ENCODE data around the gene RXFP3. TPM values are rescaled to one million over a fixed set of nuclear protein-coding genes. Genes with fewer than 3 reads are reported as not detected.

RXFP3 gene
- total and polyA plus RNA-seq, 2 donors (not counting 1 experiment from before 2014, with no cell fraction given), result not detected

DNA sequence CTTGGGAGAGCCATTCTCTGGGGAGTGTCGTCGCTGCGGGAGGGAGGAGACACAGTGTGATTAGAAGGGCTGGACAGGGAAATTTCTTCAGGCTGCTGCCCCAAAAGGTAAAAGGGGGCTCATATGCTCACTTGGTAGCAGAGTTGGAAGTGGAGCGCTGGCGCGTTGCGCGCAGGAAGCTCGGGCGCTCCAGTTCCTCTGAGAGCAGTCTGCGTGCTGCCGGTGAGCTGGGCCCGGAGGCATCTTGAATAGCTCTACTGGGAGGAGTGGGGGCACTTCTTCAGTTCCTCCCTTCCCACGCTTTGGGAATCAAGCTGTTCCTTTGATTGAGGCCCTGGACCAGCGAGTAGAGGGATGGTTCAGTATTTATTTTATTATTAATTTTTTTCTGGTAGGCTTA, 2.7 kb downstream of the RXFP3 start:
- H3K36me3 ChIP-seq (replicated peaks in 1 of 2; ENCODE audit: control extremely low read depth in 1 of 2, control insufficient read depth in 1 of 2, extremely low read depth in 1 of 2, insufficient read depth in 2 of 2, low read length in 1 of 2), result no peaks in the 10 kb centered on the region
- peaks cover 9 to 11% of the 10 kb centered on the region in 2 donors for H3K4me1 ChIP-seq (ENCODE audit: control insufficient read depth in 2 of 2, insufficient read depth in 2 of 2, low read length in 2 of 2)
- Mint-ChIP-seq H3K9me3 (ENCODE audit: insufficient read depth) (no peaks in the 10 kb centered on the region), H3K27ac (no peak overlapping the region), H3K4me1 (peaks cover 9% of the 10 kb centered on the region), H3K4me3 (no peak overlapping the region), H3K27me3 (peaks cover 48% of the 10 kb centered on the region)
- intact Hi-C loops (cut with micrococcal nuclease), result no loop called here
- DNase-seq, result no peak
- peaks cover 0 to 21% (median 0%) of the 10 kb centered on the region in 3 donors for H3K9me3 ChIP-seq (ENCODE audit: control extremely low read depth in 1 of 3, control insufficient read depth in 2 of 3, insufficient read depth in 1 of 3, low read length in 2 of 3)
- ChIA-PET POLR2A (no interaction called here), CTCF (no interaction called here)
- no peak overlapping the region for H3K27ac ChIP-seq (ENCODE audit: low read length in 2 of 2)
- H3K4me2 ChIP-seq (replicated peaks; ENCODE audit: low read depth, low read length, poor library complexity, severe bottlenecking), result no peak overlapping the region
- peaks cover 0 to 49% (median 24%) of the 10 kb centered on the region in 4 experiments for H3K27me3 ChIP-seq (replicated peaks in 1 of 4; ENCODE audit: control extremely low read depth in 1 of 4, control insufficient read depth in 3 of 4, insufficient read depth in 4 of 4, low read length in 3 of 4)
- H4K20me1 ChIP-seq (ENCODE audit: control insufficient read depth, insufficient read depth, low read length, poor library complexity, severe bottlenecking), result no peaks in the 10 kb centered on the region
- TF ChIP-seq, protein P1, sequence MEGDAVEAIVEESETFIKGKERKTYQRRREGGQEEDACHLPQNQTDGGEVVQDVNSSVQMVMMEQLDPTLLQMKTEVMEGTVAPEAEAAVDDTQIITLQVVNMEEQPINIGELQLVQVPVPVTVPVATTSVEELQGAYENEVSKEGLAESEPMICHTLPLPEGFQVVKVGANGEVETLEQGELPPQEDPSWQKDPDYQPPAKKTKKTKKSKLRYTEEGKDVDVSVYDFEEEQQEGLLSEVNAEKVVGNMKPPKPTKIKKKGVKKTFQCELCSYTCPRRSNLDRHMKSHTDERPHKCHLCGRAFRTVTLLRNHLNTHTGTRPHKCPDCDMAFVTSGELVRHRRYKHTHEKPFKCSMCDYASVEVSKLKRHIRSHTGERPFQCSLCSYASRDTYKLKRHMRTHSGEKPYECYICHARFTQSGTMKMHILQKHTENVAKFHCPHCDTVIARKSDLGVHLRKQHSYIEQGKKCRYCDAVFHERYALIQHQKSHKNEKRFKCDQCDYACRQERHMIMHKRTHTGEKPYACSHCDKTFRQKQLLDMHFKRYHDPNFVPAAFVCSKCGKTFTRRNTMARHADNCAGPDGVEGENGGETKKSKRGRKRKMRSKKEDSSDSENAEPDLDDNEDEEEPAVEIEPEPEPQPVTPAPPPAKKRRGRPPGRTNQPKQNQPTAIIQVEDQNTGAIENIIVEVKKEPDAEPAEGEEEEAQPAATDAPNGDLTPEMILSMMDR (IDR thresholded peaks at IDR 0.05), result no peak
- H3K9ac ChIP-seq (ENCODE audit: low read length), result no peak overlapping the region
- 27% methylated on average over 11 of the region's 15 CpGs for WGBS (ENCODE audit: insufficient coverage)
- H3K4me3 ChIP-seq (ENCODE audit: control extremely low read depth in 1 of 5, extremely low read depth in 1 of 5, insufficient read depth in 1 of 5, low read depth in 2 of 5, low read length in 4 of 5), result no peak overlapping the region
- H2AFZ ChIP-seq (ENCODE audit: insufficient read depth, low read depth, low read length, poor library complexity, severe bottlenecking), result no peak overlapping the region
- H3K79me2 ChIP-seq (ENCODE audit: control insufficient read depth, insufficient read depth, low read length), result no peaks in the 10 kb centered on the region
- no peak for ATAC-seq (ENCODE audit: low read depth)

DNA sequence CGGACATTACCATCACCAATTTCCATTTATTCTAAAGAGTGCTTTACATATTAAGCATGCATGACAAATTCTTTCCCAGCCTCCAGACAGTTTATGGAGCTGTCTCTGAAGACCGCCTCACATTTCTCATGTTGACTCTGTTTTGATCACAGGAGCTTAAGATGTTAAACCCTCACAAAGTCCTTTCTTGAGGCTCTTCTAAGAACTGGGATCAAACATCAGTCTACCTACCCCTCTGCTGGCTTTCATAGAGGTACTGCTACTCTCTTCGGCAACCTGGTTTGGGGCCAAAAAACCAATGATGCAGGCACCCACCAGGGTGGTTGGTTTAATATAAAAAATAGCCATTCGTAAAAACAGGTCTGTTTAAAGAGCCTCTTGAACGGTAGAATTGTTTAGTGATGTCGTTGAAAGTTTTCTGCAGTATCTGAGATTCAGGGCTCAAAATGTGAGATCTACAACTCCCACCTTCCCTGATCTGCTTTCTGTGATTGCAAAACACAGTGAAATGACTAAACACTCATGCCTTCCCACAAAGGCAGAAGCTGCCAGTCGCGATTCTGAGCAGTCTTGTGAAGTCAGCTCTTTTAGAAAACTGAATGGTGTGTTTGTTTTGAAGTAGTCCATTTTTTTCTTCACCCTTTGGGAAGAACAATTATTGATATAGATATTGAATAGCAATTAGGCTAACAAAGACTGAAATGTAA, 3.5 kb downstream of the RXFP3 start:
- no peak for ATAC-seq (ENCODE audit: low read depth)
- ChIA-PET CTCF (no interaction called here), POLR2A (no interaction called here)
- DNase-seq, result no peak
- Mint-ChIP-seq H3K27me3 (peaks cover 48% of the 10 kb centered on the region), H3K4me1 (peaks cover under 1% of the 10 kb centered on the region), H3K27ac (no peak overlapping the region), H3K4me3 (no peak overlapping the region), H3K9me3 (ENCODE audit: insufficient read depth) (no peaks in the 10 kb centered on the region)
- Histone ChIP-seq H3K4me1 (ENCODE audit: control insufficient read depth in 2 of 2, insufficient read depth in 2 of 2, low read length in 2 of 2) (peaks cover 6 to 9% of the 10 kb centered on the region in 2 donors), H3K27ac (ENCODE audit: low read length in 2 of 2) (no peak overlapping the region), H3K36me3 (replicated peaks in 1 of 2; ENCODE audit: control extremely low read depth in 1 of 2, control insufficient read depth in 1 of 2, extremely low read depth in 1 of 2, insufficient read depth in 2 of 2, low read length in 1 of 2) (no peaks in the 10 kb centered on the region), H3K9me3 (ENCODE audit: control extremely low read depth in 1 of 3, control insufficient read depth in 2 of 3, insufficient read depth in 1 of 3, low read length in 2 of 3) (peaks cover 0 to 21% (median 0%) of the 10 kb centered on the region in 3 donors), H3K27me3 (replicated peaks in 1 of 4; ENCODE audit: control extremely low read depth in 1 of 4, control insufficient read depth in 3 of 4, insufficient read depth in 4 of 4, low read length in 3 of 4) (peaks cover 0 to 49% (median 24%) of the 10 kb centered on the region in 4 experiments), H3K4me3 (ENCODE audit: control extremely low read depth in 1 of 5, extremely low read depth in 1 of 5, insufficient read depth in 1 of 5, low read depth in 2 of 5, low read length in 4 of 5) (no peak overlapping the region), H3K79me2 (ENCODE audit: control insufficient read depth, insufficient read depth, low read length) (no peaks in the 10 kb centered on the region), H3K4me2 (replicated peaks; ENCODE audit: low read depth, low read length, poor library complexity, severe bottlenecking) (no peak overlapping the region), H3K9ac (ENCODE audit: low read length) (no peak overlapping the region), H4K20me1 (ENCODE audit: control insufficient read depth, insufficient read depth, low read length, poor library complexity, severe bottlenecking) (no peaks in the 10 kb centered on the region), H2AFZ (ENCODE audit: insufficient read depth, low read depth, low read length, poor library complexity, severe bottlenecking) (no peak overlapping the region)
- WGBS (ENCODE audit: insufficient coverage), result 83% methylated on average over 2 of the region's 8 CpGs
- intact Hi-C loops (cut with micrococcal nuclease), result no loop called here
- no peak for TF ChIP-seq EZH2 (IDR thresholded peaks at IDR 0.05; ENCODE audit: borderline replicate concordance, insufficient read depth, low read depth, low read length, poor library complexity, severe bottlenecking)
- TF ChIP-seq, protein P1 (IDR thresholded peaks at IDR 0.05), result no peak

Data from B cell (primary cell).